Medulla oblongata (tissue), 1 donor: ENCODE measurements around the gene ADCY10.

Experiments used
- DNase-seq: peaks from one replicate; pipeline ENCODE4 v3.0.0-alpha.2; 2015; ENCODE audit errors: extremely low spot score

ADCY10 gene

DNA sequence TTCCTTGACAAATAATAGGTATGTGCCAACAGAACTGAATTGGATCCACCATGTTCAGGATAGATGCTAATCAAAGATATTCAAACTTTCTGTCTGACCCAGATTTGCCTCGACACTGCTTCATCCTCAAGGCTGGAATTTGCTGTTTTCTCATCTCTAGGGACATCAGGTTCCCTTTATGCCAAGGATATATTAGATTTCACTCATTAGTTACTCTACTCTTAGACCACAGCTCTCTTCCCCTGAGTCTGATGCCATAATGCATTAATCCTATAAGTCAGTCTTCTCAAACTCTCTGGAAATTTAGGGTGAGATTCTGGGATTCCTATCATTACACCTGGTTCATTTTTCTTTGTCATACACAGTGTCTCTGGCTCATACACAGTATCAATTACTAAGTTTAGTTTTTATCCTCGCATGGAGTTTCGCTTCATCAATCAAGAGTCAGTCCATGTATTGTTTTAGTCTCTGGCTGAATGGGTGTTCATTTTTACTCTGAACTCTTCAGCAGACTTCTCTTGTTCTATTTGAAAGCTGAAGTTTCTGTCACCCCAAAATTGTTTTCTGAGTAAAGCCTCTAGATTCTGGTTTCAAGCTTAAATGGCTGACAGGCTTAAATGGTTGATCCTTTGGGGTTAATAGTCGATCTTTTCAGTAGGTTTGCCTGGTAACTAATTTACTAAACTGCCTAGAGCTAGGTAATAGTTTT, 13.3 kb upstream of the ADCY10 start:
- DNase-seq: no peak

- no peak for DNase-seq
Observed at GRCh38 chr1:167926486-167926997, 12.6 kb upstream of the ADCY10 start.

DNA sequence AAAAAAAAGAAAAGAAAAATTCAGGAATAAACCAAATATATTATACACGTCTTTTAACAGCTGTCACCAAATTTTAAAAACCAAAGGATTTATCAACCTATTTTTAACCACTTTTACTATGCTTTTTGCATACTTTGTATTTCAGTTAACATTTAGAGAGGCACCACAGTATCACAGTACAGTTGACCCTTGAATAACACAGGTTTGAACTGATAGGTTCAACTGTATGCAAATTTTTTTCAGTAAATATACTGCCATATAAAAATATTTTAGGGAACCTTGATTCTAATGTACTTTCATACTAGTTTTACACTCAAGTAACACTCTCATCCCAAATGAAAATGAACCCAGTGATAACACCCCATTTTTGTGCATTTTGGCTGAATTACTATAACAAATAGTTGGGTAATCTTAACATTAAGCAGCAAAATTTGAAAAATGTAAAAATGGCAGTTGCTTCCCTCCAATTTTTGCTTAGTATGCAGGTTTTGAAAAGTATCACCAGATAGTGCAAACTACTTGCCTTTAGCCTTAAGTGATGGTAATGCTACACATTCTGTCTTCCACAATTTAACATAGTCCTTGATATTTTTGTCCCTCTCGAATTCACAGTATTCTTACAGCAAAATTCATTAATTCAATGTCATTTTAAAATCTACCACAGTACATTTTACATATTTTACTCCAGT, 10.8 kb upstream of the ADCY10 start:
- DNase-seq: no peak

- DNase-seq: no peak
Observed at GRCh38 chr1:167924102-167924501, 10.2 kb upstream of the ADCY10 start.

DNA sequence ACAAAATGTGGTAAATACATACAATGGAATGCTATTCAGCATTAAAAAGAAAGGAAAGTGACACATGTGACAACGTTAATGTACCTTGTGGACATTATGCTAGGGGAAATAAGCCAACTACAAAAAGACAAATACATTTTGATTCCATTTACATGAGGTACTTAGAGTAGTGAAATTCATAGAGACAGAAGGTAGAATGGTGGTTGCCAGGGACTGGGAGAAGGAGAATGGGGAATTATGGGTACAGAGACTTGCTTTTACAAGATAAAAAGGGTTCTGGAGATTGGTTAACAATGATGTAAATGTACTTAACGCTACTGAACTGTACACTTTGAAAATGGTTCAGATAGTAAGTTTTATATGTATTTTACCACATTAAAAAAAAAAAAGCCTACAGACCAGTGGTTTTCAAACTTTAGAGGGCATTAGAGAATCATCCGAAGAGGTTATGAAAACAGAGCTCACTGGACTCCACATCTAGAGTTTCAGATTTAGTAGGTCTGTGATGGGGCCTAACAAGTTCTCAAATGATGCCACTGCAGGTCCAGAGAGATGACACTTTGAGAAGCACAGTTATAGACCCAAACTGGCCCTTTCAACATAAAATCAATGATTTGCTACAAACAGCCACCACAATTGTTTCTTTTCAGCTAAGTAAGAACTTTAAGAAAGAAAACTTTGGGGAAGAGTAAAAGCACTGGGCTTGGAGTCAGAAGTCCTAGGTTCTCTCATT, 9.6 kb upstream of the ADCY10 start:
- DNase-seq: no peak

- DNase-seq: no peak
Observed at GRCh38 chr1:167922611-167923074, 8.7 kb upstream of the ADCY10 start.

DNA sequence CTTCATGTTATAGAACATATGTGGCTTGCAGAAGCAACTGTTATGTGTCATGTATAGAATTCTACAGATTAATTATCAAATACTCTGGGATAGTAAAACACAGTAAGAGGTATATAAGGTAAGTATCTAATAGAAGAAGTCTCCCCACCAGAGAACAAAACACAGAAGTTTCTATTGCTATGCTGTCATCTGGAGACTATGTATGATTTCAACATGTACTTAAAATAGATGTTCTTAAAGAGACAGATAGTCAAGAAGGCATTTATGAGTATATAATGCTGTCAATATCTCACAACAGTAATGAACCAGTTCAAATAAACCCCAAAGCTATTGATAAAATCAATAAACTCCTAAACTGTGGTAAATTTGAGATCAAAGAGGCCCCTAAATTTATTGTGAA, 8.1 kb upstream of the ADCY10 start:
- DNase-seq: no peak

DNA sequence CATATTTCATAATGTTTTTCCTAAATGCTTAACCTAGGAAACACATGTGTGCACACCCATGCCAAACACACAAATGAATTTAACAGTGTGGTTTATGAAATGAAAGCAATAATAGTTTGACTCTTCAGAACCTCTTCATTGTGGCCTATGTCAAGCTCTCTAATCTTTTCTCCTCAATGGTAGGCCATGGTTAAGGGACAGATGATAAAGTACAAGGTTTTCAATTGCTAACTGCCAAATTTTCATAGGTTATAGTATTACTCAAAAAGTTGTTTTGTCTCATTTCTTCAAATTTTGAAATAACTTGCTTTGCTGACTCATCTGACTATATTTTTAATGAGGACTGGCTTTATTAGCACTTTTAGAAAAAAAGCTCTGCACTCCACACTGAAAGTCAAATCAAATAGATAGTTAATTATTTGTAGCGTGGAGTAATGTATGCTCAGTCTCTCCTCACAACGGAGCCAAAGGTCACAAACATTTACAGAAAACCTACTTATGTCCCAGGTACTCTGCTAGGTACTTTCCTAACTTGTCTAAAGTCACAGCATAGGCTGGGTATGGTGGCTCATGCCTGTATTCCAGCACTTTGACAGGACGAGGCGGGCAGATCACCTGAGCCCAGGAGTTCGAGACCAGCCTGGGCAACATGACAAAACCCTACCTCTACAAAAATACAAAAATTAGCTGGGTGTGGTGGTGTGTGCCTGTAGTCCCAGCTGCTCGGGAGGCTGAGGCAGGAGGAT, 3.0 kb upstream of the ADCY10 start:
- DNase-seq: no peak

DNA sequence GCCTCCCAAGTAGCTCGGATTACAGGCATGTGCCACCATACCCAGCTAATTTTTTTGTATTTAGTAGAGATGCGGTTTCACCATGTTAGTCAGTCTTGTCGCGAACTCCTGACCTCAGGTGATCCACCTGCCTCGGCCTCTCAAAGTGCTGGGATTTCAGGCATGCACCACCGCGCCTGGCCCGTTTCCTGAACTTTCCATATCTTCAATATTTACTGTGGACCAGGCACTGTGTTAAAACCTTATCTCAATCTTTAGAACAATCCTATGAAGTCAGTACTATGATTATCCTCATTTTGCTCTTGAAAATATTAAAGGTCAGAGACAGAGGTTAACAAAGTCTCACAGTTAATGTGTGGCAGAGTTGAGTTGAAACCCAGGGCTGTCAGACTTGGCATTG, 1.6 kb upstream of the ADCY10 start:
- no peak for DNase-seq

- DNase-seq: no peak
Observed at GRCh38 chr1:167912294-167912693, 1.6 kb downstream of the ADCY10 start.

DNA sequence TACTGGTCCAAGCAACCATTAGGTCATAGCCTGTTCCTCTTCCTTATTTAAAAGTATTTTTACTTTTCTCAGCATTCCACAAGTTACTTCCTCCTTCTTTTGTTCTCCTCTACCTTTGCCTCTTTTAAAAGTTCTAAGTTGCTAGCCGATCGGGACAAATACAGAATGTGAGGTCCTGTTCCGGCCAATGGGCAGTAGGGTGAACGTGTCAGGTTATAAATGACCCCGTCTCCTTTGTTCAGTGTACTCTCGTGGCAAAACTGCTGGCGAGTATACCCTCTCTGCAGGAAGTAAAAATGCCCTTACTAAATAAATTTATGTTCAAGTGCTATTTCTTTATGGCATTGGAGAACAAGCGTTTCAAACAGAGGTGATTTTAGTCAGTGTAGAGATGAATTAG, 2.5 kb downstream of the ADCY10 start:
- DNase-seq: no peak

DNA sequence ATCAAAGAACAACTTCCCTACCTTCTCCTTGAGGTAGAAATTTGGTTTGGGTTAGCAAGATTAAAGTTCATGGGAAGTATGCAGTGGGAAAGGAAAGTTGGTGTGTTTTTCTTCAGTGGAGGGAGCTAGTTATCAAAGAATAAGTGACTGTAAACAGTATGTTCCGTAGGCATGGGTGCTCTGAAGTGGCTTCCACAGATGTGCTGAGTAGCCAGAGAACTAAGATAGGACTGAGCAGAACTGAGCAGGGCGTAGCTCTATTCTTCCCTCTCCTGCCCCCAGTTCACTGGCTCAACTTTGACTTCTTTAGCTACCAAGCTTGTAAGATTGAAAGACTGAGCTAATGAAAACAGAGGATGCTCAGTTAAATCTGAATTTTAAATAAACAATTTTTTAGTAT, 3.4 kb downstream of the ADCY10 start:
- no peak for DNase-seq

- DNase-seq: no peak
Observed at GRCh38 chr1:167909691-167910180, 4.2 kb downstream of the ADCY10 start.

DNA sequence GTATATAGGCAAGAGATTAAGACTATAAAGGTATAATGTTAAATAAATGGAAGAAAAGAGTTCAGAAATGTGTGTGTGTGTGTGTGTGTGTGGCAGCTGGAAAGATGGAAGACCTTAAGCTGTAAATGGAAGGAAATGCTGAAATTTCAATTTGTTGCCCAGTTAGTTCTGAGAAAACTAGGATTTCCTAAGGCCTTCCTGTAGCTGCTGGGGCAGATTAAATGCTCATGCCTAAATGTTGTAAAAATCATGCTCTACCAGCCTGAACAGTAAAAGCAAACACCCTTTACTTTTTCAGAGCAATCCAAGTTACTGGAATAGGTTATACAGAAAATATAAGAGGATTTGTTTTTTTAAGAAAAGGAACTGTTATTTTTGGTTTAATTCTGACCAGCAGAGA, 8.3 kb downstream of the ADCY10 start:
- DNase-seq: no peak

DNA sequence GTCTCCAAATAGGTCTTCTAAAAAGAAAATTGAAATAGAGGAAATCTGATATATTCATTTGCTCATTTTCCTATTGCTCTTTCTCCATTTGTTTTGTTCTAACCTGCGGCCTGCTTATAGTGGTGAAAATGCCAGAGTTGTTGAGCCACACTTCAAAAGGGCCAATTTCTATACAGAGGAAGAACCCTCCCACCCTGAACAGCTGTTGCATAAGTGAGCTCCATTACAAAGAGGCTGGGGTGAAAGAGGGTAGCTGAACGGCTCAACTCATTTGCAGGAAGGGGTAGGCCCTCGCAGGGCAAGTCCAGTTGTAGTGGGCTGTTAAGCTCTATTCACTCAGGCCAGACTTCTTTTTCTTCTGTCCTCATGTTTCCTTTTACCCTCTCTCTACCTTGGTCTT, 8.8 kb downstream of the ADCY10 start:
- no peak for DNase-seq

GRCh38 chr1:167904652-167905130, 9.2 kb downstream of the ADCY10 start:
- no peak for DNase-seq

- no peak for DNase-seq
Observed at GRCh38 chr1:167900907-167901306, 13.0 kb downstream of the ADCY10 start.

DNA sequence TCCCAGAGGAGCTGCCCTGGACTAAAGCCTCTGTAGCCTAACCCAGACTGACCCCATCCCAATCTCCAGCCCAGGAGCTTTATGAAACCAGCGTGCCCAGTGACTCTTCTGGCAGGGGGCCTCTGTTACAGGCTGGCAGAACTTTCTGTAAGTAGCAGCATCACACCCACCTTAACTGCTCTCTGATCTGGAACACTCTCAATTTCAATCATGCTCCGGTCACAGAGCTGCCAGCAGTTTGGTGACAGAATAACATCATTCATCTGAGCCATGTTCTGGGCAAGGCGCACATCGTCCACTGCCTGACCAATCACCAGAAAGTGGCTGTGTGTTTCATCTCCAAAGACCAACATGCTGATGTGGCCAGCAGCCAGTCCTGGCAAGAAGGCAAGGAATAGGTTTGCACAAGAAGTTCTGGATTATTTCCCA, 14.7 kb downstream of the ADCY10 start:
- no peak for DNase-seq

DNA sequence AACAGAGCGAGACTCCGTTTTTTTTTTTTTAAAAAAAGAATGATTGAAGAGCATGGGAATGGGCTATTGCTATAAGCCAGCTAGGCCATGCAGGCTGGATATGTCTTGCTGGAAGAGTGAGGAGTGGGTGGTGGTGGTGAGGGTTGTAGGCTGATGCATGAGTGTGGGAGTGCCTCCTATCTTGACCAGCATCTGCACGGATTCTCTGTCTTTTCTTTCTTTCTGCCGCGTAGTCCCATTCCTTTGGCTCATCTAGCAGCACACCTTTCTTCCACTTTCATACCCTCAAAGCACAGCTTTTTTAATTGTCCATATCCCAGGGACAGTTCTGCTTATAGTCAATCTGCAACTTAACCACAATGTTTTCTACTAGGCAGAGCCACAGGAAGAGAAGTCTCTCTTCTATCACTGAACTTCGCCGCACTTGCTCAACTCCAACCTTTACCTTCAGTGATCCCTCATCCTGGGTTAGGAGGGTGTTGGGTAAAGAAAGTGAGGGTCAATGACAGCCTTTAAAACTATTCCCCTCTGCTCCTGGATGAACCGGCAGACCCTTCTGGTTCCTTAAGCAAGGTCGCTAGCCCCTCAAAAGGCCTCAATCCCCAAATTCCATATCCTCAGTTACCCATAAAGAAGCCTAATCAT, 15.2 kb downstream of the ADCY10 start:
- no peak for DNase-seq

DNA sequence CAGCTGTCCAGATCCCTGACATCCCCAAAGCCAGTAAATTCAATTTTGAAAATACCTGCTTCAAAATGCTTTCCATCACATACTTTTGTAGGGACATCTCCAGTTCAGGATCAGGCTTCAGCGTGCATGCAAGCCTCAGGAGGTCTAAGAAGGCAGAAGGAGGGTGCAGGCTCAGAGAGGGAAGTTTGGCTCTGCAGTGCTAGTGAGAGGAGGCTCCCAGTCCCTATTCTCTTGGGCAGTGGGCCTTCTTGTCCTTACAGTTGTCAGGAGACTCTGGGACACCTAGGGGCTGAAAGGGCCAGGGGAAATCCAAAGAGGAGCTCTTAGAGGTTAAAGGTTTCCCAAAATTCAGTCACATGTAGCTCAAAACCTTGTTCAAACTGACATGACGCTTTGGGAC, 20.1 kb downstream of the ADCY10 start:
- no peak for DNase-seq

GRCh38 chr1:167890400-167890799, 23.5 kb downstream of the ADCY10 start:
- no peak for DNase-seq
